HG02588 (cell line): ENCODE measurements around the gene ZNF30.
"Not testable (repeated sequence)": the region's sequence is repeated elsewhere in the genome, so short reads cannot be mapped to it uniquely, and the experiment has no call there.

Experiments
- ATAC-seq: cut with Tn5 transposase; IDR thresholded peaks from one replicate; pipeline ENCODE4 v1.9.1; 2021; ENCODE audit warnings: mild to moderate bottlenecking, moderate library complexity; ENCODE audit not compliant: unreplicated experiment

The ZNF30 gene

GRCh38 chr19:34985249-34986022 is 58.7 kb downstream of the ZNF30 start:
- no peak for ATAC-seq

- ATAC-seq = no peak
Measured at GRCh38 chr19:34988119-34988518, 61.4 kb downstream of the ZNF30 start.

- ATAC-seq = no peak
Measured at GRCh38 chr19:34989298-34989697, 62.6 kb downstream of the ZNF30 start.

- ATAC-seq = no peak
Measured at GRCh38 chr19:34990578-34991192, 64.0 kb downstream of the ZNF30 start.

GRCh38 chr19:34991542-34992333 is 65.0 kb downstream of the ZNF30 start:
- no peak for ATAC-seq

GRCh38 chr19:34992582-34992981 is 65.9 kb downstream of the ZNF30 start:
- ATAC-seq = not testable (repeated sequence)

- ATAC-seq = no peak
Measured at GRCh38 chr19:34994286-34994642, 67.6 kb downstream of the ZNF30 start.
